HG02852 (cell line): Measurements from ENCODE around the gene RBMXL2.

Experiments
- ATAC-seq: cut with Tn5 transposase; IDR thresholded peaks from one replicate; pipeline ENCODE4 v1.9.1; 2021; ENCODE audit warnings: mild to moderate bottlenecking, moderate library complexity; ENCODE audit not compliant: unreplicated experiment

The RBMXL2 gene

GRCh38 chr11:7088921-7089320 is at the start of gene RBMXL2:
TSS of gene RBMXL2 (plus strand) at chr11:7088998. CDS start at chr11:7089121, 123 bp downstream.
- ATAC-seq, result no peak

- ATAC-seq, result no peak
Measured at GRCh38 chr11:7046474-7047175, 42.2 kb upstream of the RBMXL2 start.

GRCh38 chr11:7050191-7050590 is 38.6 kb upstream of the RBMXL2 start:
- ATAC-seq, result peak; percentile 54

- no peak for ATAC-seq
Measured at GRCh38 chr11:7056828-7057513, 31.8 kb upstream of the RBMXL2 start.

- no peak for ATAC-seq
Measured at GRCh38 chr11:7057641-7058040, 31.2 kb upstream of the RBMXL2 start.

GRCh38 chr11:7060868-7061267 is 27.9 kb upstream of the RBMXL2 start:
- no peak for ATAC-seq

- no peak for ATAC-seq
Measured at GRCh38 chr11:7062534-7062933, 26.3 kb upstream of the RBMXL2 start.

- no peak for ATAC-seq
Measured at GRCh38 chr11:7072401-7073028, 16.3 kb upstream of the RBMXL2 start.

- ATAC-seq, result no peak
Measured at GRCh38 chr11:7077101-7077500, 11.7 kb upstream of the RBMXL2 start.

GRCh38 chr11:7079545-7080135 is 9.2 kb upstream of the RBMXL2 start:
- ATAC-seq, result no peak

GRCh38 chr11:7080900-7081299 is 7.9 kb upstream of the RBMXL2 start:
- ATAC-seq, result no peak

GRCh38 chr11:7081441-7081840 is 7.4 kb upstream of the RBMXL2 start:
- ATAC-seq, result no peak

- no peak for ATAC-seq
Measured at GRCh38 chr11:7089328-7090251, 792 bp downstream of the RBMXL2 start.

GRCh38 chr11:7098235-7098832 is 9.5 kb downstream of the RBMXL2 start:
- peak; percentile 73 for ATAC-seq

- ATAC-seq, result no peak
Measured at GRCh38 chr11:7115780-7116179, 27.0 kb downstream of the RBMXL2 start.

GRCh38 chr11:7116370-7116769 is 27.6 kb downstream of the RBMXL2 start:
- ATAC-seq, result no peak

- ATAC-seq, result no peak
Measured at GRCh38 chr11:7138051-7138450, 49.3 kb downstream of the RBMXL2 start.
